ENCODE measurements around the gene TMBIM4.

DNA sequence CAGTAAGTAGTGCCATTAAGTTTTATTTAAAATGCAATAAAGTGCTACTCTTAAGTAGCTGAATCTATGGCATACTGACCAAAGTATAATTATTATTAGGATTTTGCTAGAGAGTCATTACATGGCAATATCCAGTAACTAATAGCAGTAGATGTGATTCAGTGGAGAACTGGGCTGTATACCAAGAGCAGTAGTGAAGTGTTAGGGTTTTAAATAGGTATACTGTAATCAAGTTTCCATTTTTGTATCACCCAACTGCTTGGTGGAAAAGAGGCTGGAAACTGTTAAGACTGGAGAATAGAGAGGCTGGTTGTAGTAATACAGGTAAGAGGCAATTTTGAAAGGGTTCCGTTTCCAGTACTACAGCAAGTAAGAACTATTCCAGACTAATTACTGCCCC is 25.9 kb downstream of the TMBIM4 start:
- TF ChIP-seq, protein P1, sequence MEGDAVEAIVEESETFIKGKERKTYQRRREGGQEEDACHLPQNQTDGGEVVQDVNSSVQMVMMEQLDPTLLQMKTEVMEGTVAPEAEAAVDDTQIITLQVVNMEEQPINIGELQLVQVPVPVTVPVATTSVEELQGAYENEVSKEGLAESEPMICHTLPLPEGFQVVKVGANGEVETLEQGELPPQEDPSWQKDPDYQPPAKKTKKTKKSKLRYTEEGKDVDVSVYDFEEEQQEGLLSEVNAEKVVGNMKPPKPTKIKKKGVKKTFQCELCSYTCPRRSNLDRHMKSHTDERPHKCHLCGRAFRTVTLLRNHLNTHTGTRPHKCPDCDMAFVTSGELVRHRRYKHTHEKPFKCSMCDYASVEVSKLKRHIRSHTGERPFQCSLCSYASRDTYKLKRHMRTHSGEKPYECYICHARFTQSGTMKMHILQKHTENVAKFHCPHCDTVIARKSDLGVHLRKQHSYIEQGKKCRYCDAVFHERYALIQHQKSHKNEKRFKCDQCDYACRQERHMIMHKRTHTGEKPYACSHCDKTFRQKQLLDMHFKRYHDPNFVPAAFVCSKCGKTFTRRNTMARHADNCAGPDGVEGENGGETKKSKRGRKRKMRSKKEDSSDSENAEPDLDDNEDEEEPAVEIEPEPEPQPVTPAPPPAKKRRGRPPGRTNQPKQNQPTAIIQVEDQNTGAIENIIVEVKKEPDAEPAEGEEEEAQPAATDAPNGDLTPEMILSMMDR (conservative IDR thresholded peaks at IDR 0.05; ENCODE audit: low read depth, low read length): no peak
- TF ChIP-seq EZH2phosphoT487 (IDR thresholded peaks at IDR 0.05; ENCODE audit: borderline replicate concordance, low read length): no peak

All from PC-3 (cell line).